BJ (cell line): ENCODE results near the gene UBL5. TPM values are rescaled to one million over a fixed set of nuclear protein-coding genes. Genes with fewer than 3 reads are reported as not detected.
A peak's percentile ranks its signal among the peaks of the same experiment; 100 is the strongest.
"Not testable (repeated sequence)": the region's sequence is repeated elsewhere in the genome, so short reads cannot be mapped to it uniquely, and the experiment has no call there.

Experiments
- CTCF ChIA-PET: fragments of 350-600 bp; formaldehyde crosslinking; extraction: SDS; loops from one replicate; lab custom pipeline; 2021; ENCODE audit warnings: antibody characterized with exemption, inconsistent platforms; lab: Yijun Ruan, JAX
- POLR2A ChIA-PET: fragments of 300-600 bp; sonication (Branson Sonifier 250); formaldehyde crosslinking; extraction: SDS; loops from one replicate; lab custom pipeline; 2021; ENCODE audit warnings: antibody characterized with exemption; lab: Charles Lee
- DNase-seq: peaks from one replicate; pipeline ENCODE4 v3.0.0-alpha.2; 2011; ENCODE audit warnings: low read depth
- H3K27me3 ChIP-seq: 2 replicates; pipeline ENCODE4 v1.6.0; 2011; ENCODE audit warnings: low read length; ENCODE audit not compliant: control insufficient read depth, insufficient read depth
- H3K36me3 ChIP-seq: 2 replicates; pipeline ENCODE4 v1.5.1; 2011; ENCODE audit warnings: low read length; ENCODE audit not compliant: control insufficient read depth, insufficient read depth
- H3K4me3 ChIP-seq: 2 replicates; pipeline ENCODE4 v1.5.1; 2011; ENCODE audit warnings: low read depth, mild to moderate bottlenecking, control low read depth, low read length
- CTCF ChIP-seq: IDR thresholded peaks from 2 replicates; pipeline ENCODE4 v1.5.1; 2011; ENCODE audit warnings: low read depth, mild to moderate bottlenecking, control low read depth, inconsistent platforms, low read length, moderate library complexity; ENCODE audit not compliant: insufficient read depth
- polyA plus RNA-seq: library from polyadenylated mRNA; depleted of rRNA; stranded (reverse); fragments of >200 nt; gene quantifications from 2 replicates; pipeline ENCODE4 v1.2.3, GENCODE V29; 2011

The UBL5 gene
- polyA plus RNA-seq, 1 experiment: 506 TPM

GRCh38 chr19:9839415-9839814, 11.7 kb downstream of the UBL5 start:
- no peak for DNase-seq
- peaks cover 31% of the 10 kb centered on the region for H3K36me3 ChIP-seq
- no peaks in the 10 kb centered on the region for H3K27me3 ChIP-seq
- CTCF ChIA-PET: interaction anchor here (1.7 kb wide), 1 partner anchor 8 kb away, joined by 4 read pairs; no protein-coding TSS in a partner anchor
- no peak for TF ChIP-seq CTCF
- H3K4me3 ChIP-seq: no peak overlapping the region
- POLR2A ChIA-PET: interaction anchor here (0.7 kb wide), 1 partner anchor 261 kb away, joined by 9 read pairs; no protein-coding TSS in a partner anchor

- H3K36me3 ChIP-seq: peaks cover 34% of the 10 kb centered on the region
- H3K27me3 ChIP-seq: no peaks in the 10 kb centered on the region
- no peak for DNase-seq
- no peak for TF ChIP-seq CTCF
- ChIA-PET CTCF (no interaction called here), POLR2A (no interaction called here)
- no peak overlapping the region for H3K4me3 ChIP-seq
Measured at GRCh38 chr19:9842834-9843625, 15.3 kb downstream of the UBL5 start.

- CTCF ChIA-PET, POLR2A ChIA-PET, DNase-seq, H3K27me3 ChIP-seq, H3K4me3 ChIP-seq: not testable (repeated sequence)
- peaks cover 36% of the 10 kb centered on the region for H3K36me3 ChIP-seq
Measured at GRCh38 chr19:9843626-9844273, 16.0 kb downstream of the UBL5 start.

- peak; percentile 94 for TF ChIP-seq CTCF
- POLR2A ChIA-PET: no interaction called here
- CTCF ChIA-PET: interaction anchor here (0.9 to 1.3 kb wide), 4 partner anchors 8 to 26 kb away, joined by 3 to 8 read pairs (median 4); no protein-coding TSS in a partner anchor
- Histone ChIP-seq H3K36me3 (peaks cover 25% of the 10 kb centered on the region), H3K27me3 (no peaks in the 10 kb centered on the region), H3K4me3 (no peak overlapping the region)
- DNase-seq: peak; percentile 66
Measured at GRCh38 chr19:9847087-9847671, 19.5 kb downstream of the UBL5 start.

GRCh38 chr19:9848060-9848459, 20.3 kb downstream of the UBL5 start:
- peak; percentile 39 for TF ChIP-seq CTCF
- CTCF ChIA-PET: interaction anchor here (0.6 to 1.3 kb wide), 5 partner anchors 9 to 1521 kb away, joined by 3 to 8 read pairs (median 4); no protein-coding TSS in a partner anchor
- Histone ChIP-seq H3K27me3 (no peaks in the 10 kb centered on the region), H3K36me3 (peaks cover 18% of the 10 kb centered on the region), H3K4me3 (no peak overlapping the region)
- POLR2A ChIA-PET: no interaction called here
- no peak for DNase-seq
